PFSK-1 (cell line): ENCODE measurements around the gene CEP170B.

Experiments
- FOXP2 ChIP-seq: optimal IDR thresholded peaks from 2 replicates; pipeline ENCODE3; 2011; ENCODE audit warnings: borderline replicate concordance, control low read depth, inconsistent platforms; ENCODE audit not compliant: insufficient read depth; ENCODE audit errors: extremely low read length, extremely low read depth
- POLR2AphosphoS5 ChIP-seq: IDR thresholded peaks from 2 replicates; pipeline ENCODE4 v1.6.1; 2012; ENCODE audit warnings: low read depth, mild to moderate bottlenecking, control low read depth, low read length, moderate library complexity
- SIN3A ChIP-seq: IDR thresholded peaks from 2 replicates; pipeline ENCODE4 v1.6.1; 2012; ENCODE audit warnings: mild to moderate bottlenecking, low read length, moderate library complexity, borderline replicate concordance; ENCODE audit not compliant: insufficient read depth
- TAF1 ChIP-seq: IDR thresholded peaks from 2 replicates; pipeline ENCODE4 v1.6.1; 2012; ENCODE audit warnings: low read length, control low read depth, borderline replicate concordance; ENCODE audit not compliant: insufficient read depth
- TF ChIP-seq, protein P1 (sequence below), 2 experiments: IDR thresholded peaks; 2 replicates each; pipeline versions ENCODE4 v1.6.1 to v1.8.0; 2011 to 2012; ENCODE audit warnings: low read depth in 2 of 2, low read length in 2 of 2, control low read depth in 1 of 2, inconsistent platforms in 1 of 2, mild to moderate bottlenecking in 1 of 2, moderate library complexity in 1 of 2; ENCODE audit not compliant: insufficient read depth in 1 of 2

Gene CEP170B

DNA sequence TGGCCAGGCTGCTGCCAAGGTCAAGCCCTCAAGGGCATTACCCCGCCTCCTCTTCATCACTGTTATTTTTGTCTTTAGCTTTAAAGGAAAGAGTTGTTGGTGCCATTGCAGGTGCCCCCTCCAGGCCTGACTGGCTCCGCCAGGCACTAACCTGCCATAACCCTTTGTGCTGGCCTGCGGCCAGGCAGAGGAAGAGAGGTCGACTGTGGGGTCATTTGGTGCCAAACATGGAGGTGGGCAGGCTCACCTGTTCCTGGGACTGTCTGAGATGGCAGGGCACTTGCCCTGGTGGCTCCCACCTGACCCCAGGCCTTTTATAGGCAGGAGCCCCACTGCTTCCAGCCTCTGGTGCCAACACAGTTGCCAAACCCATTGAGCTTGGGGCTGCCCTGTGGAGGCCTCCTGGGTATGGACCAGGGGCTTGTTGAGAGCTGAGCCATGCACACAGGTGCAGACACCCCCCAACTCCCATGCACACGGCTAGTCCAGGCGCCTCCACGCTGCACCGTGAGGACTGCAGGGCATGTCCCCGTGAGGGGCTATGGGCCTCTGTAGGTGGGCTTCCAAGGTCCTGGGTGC, 30.2 kb downstream of the CEP170B start:
- TF ChIP-seq FOXP2 (no peak), SIN3A (no peak), POLR2AphosphoS5 (no peak)
- TF ChIP-seq, protein P1, sequence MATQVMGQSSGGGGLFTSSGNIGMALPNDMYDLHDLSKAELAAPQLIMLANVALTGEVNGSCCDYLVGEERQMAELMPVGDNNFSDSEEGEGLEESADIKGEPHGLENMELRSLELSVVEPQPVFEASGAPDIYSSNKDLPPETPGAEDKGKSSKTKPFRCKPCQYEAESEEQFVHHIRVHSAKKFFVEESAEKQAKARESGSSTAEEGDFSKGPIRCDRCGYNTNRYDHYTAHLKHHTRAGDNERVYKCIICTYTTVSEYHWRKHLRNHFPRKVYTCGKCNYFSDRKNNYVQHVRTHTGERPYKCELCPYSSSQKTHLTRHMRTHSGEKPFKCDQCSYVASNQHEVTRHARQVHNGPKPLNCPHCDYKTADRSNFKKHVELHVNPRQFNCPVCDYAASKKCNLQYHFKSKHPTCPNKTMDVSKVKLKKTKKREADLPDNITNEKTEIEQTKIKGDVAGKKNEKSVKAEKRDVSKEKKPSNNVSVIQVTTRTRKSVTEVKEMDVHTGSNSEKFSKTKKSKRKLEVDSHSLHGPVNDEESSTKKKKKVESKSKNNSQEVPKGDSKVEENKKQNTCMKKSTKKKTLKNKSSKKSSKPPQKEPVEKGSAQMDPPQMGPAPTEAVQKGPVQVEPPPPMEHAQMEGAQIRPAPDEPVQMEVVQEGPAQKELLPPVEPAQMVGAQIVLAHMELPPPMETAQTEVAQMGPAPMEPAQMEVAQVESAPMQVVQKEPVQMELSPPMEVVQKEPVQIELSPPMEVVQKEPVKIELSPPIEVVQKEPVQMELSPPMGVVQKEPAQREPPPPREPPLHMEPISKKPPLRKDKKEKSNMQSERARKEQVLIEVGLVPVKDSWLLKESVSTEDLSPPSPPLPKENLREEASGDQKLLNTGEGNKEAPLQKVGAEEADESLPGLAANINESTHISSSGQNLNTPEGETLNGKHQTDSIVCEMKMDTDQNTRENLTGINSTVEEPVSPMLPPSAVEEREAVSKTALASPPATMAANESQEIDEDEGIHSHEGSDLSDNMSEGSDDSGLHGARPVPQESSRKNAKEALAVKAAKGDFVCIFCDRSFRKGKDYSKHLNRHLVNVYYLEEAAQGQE (IDR thresholded peaks at IDR 0.05; ENCODE audit: insufficient read depth in 1 of 2, low read depth in 2 of 2, low read length in 2 of 2), result no peak

DNA sequence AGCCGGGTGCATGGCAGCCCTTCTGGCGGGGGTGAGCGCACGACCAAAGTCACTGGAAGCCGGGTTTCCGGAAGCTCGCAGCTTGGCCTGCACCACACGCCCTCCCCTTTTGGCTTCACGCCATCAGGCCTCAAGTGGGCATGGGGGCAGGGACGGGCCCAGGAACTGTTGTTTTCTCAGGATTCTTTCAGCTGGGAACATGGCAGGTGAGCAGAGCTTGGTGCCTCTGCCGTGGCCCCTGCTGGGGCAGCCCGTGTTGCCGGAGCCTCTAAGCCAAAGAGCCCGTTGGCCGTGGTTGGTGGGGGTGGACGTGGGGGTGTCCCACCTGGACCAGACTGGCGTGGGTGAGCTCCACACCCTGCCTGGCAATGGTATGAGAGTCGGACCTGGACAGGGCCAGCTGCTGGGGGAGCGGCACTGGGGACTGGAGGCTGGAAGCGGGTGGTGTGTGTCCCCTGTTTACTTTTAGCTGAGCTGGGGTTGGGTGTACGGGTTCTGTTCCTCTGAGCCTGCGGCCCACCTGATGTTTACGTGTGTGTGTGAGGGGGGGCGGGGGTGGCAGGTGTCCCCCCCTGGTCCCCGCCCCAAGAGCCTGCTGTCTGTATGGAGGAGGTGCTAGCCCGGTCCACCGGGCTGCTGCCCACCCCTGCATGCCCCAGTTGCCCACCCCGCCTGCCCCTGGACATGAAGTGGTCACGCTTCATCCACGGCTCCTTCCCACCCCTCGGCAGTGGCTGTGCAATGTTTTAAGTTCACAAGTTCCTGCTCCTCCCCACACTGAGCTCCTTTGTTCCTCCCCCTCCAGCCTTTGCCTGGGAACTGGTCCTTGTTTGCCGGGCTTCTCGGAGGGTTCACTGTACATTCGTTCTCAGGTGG, 31.0 kb downstream of the CEP170B start:
- no peak for TF ChIP-seq SIN3A
- TF ChIP-seq POLR2AphosphoS5, result no peak
- no peak for TF ChIP-seq FOXP2
- TF ChIP-seq, protein P1 (IDR thresholded peaks at IDR 0.05; ENCODE audit: insufficient read depth in 1 of 2, low read depth in 2 of 2, low read length in 2 of 2), result no peak
- TF ChIP-seq TAF1, result no peak

DNA sequence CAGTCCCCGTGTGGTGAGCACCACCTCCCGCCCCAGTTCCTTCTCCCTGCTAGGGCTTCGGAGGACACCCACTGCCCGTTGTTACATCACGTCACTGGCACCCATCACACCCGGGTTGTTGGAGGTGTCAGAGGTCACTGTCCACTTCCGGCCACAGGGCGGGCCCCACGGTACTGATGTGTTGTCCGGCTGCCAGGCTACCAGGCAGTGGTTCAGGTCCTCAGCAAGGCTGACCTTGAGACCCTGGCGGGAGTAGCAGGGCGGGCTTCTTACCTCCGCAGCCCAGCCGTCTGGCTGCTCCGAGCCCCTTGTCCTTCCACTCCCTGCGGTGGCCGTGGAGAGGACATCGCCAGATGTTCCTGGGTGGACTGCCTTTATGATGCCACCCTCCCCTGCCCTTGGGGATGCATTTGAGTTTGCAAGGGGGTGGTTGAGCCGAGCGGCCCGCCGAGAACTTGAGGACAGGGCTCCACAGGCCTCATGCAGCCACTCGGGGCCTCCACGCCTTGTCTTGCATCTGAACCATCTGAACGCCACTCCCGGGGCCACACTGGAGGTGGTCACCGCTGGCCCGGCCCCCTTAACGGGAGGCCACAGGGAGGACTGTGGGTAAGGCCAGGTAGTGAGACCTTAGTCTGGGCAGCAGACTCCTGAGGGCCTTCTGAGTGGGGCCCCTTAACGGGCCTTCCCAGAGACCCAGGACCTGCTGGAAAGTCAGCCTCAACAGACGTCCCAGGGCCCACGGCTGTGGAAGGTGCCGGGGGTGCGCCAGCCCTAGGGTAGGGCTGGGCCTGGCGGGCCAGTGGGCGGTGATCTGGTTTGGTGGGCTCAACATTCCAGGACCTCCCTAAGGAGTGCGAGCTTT, 32.5 kb downstream of the CEP170B start:
- TF ChIP-seq SIN3A (no peak), POLR2AphosphoS5 (no peak), TAF1 (no peak), FOXP2 (no peak)
- TF ChIP-seq, protein P1 (IDR thresholded peaks at IDR 0.05; ENCODE audit: insufficient read depth in 1 of 2, low read depth in 2 of 2, low read length in 2 of 2), result no peak

DNA sequence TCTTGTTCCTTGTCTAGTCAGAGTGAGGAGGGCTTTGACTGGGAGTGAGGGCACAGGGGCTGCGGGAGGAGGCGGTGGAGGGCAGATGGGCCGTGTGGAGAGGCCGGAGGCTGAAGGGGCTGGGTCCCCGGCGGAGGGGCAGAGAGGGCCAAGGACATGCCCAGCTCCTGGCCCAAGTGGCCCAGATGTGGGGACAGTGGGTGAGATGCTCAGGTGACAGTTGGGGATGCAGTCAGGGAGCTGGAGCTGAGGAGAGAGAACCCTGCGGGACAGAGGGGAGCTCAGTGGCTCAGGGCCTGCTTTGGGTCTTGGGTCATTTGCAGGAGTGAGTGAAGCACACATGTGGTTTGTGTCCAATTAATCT, 33.1 kb downstream of the CEP170B start:
- no peak for TF ChIP-seq FOXP2
- TF ChIP-seq POLR2AphosphoS5, result no peak
- no peak for TF ChIP-seq TAF1
- TF ChIP-seq SIN3A, result no peak
- TF ChIP-seq, protein P1 (IDR thresholded peaks at IDR 0.05; ENCODE audit: insufficient read depth in 1 of 2, low read depth in 2 of 2, low read length in 2 of 2), result no peak
